ENCODE measurements around the gene OR4A47.
"Not testable (repeated sequence)": the region's sequence is repeated elsewhere in the genome, so short reads cannot be mapped to it uniquely, and the experiment has no call there.

Gene OR4A47

GRCh38 chr11:48488493-48488892 is at the start of gene OR4A47:
Gene OR4A47 (plus strand): TSS chr11:48488793. CDS start chr11:48488793, 0 bp downstream.
- not testable (repeated sequence) for DNase-seq

GRCh38 chr11:48455909-48456308 is 32.7 kb upstream of the OR4A47 start:
- DNase-seq = not testable (repeated sequence)

GRCh38 chr11:48473966-48474365 is 14.6 kb upstream of the OR4A47 start:
- not testable (repeated sequence) for DNase-seq

- DNase-seq = not testable (repeated sequence)
Observed at GRCh38 chr11:48474703-48475102, 13.9 kb upstream of the OR4A47 start.

GRCh38 chr11:48506169-48506568 is 17.6 kb downstream of the OR4A47 start:
- DNase-seq = not testable (repeated sequence)

- no peak for DNase-seq
Observed at GRCh38 chr11:48538991-48539390, 50.4 kb downstream of the OR4A47 start.

Measured in bone marrow (tissue), 2 donors.